NCI-H510A (cell line): ENCODE measurements around the gene LIG1.

Experiments
- DNase-seq: peaks from one replicate; lab custom pipeline; 2025; lab: John Stamatoyannopoulos, UW

LIG1 gene

DNA sequence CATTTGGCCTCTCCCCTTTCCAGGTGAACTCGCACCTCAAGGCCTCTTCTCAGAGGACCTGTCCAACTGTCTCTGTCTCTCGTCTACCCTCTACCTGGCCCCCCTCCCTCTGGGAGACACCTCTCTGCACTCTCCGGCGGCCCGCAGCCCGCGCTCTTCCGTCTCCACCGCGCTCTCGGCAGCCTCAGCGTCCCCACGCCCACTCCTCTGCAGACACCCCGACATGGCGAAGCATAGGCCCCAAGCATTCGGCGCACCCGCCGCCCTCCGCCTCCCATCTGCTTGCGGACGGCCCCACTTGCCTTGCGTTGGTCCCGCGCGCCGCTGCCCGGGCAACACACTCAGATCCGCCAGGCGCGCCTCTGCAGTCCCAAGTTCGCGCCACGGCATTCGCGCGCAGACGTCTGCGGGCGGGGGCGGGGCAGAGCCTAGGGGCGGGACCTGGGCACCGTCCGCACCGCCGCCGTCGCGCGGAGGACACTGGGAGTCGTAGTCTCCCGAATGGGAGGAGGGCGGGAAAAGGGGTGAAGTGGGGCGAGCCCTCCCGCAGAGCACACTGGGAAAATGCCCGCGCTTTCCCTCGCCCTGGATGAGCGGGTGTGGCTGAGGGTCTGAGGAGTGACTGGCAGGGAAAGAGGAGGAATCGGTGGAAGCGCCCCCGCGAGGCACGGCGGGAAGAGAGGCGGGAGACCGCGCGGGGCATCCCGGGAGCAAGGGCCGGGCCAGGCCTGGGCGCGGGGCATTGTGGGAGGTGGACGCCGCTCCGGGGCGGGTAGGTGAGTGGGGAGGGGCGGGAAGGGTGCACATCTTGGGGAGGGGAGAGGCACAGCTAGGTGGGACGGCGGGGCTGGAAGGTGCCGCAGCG, at the start of gene LIG1, which contains the start of gene ZSWIM9:
TSS of gene LIG1 (minus strand) at position 406 of the 865 bp plus-strand sequence. CDS start 4,778 bp downstream, outside the sequence.
TSS of gene ZSWIM9 (plus strand) at position 742 of the 865 bp plus-strand sequence. CDS start 1,123 bp downstream, outside the sequence.
- peak; percentile 92 for DNase-seq

DNA sequence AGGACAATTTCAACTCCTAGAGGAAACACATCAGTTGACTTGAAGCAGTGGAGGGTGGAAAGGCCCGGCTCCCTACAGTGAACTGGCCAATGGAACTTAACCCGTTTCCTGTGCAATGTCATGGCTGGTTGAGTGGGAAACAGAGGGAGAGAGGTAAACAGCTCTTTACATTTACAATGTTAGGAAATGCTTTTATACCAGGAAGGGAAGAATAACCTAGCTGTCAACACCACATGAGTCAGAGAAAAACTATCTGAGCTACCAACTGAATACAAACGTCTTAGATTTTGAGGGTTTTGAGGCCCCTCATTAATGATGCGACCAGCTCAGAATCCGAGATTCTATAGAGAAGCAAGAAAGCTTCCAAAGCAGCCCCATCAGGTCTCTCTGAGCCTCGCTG, 48.9 kb upstream of the LIG1 start:
- no peak for DNase-seq

DNA sequence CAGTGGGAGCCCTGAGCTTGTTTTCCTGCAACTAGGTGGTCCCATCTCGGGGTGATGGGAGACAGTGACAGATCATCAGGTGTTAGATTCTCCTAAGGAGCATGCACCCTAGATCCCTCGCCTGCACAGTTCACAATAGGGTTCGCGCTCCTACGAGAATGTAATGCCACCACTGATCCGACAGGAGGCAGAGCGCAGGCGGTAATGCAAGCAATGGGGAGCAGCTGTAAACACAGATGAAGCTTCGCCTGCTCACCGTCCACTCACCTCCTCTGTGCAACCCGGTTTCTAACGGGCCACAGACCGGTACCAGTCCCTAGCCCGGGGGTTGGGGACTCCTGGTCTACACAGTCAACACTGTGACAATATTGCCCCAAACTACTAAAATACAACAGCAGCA, 46.8 kb upstream of the LIG1 start:
- no peak for DNase-seq

DNA sequence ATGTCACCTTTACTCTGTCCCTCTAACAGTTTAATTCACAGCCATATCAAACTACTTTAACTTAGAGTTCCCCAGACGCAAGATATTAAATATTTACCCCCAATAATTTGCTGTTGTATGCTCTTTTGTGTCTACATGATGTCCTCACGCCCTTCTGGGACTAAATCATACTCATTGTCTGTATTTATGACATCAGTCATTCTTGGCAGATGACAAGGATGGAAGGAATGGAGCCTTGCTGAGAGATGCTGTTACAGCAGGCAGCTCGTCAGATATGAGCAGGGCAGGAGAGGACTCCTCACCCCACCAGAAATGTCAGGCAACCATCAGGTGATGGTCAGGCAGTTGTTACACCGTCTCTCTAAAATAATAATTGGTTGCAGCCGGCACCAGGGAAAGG, 43.8 kb upstream of the LIG1 start:
- no peak for DNase-seq

DNA sequence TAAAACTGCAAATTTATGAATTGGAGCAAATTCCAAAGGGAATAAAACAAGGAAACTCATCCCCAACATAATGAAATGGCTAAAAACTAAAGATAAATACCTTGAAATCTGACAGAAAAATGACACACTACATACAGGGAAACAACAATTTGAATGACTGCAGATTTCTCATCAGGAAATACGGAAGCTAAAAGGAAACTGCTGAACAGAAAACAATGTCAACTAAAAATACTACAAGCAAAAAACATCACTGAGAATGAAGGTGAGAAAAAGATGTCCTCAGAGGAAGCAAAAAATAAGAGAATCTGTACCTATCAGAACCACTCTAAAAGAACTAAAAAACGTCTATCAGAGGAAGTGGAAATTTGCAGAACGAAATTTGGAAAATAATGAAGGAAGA, 39.9 kb upstream of the LIG1 start:
- no peak for DNase-seq

DNA sequence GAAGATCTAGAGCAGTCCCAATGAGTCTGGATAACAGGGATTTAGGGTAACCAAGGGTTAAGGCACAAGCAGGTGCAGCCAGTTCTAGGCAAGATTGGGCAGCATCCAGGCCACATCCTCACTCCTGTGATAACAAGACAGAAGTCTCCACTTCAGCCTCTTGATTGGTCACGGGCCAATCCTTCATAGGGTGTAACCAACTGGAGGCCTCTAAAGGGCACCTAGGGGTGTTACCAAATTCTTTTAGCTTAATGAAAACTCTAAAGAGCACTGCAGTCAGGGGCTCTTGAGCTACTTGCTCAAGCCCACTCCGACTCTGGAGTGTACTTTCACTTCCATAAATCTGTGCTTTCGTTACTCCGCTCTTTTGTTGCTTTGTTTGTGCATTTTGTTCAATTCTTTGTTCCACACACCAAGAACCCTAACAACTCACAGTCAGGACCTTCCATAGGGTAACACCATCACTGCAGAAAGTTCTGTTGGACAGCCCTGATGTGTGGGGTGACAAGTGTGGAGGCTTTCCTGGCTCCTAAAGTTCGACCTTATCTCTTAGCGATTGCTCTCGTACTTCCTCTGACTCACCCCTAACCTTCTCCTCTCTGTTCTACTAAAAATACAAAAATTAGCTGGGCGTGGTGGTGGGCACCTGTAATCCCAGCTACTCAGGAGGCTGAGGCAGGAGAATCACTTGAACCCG, 36.4 kb upstream of the LIG1 start:
- DNase-seq = no peak

DNA sequence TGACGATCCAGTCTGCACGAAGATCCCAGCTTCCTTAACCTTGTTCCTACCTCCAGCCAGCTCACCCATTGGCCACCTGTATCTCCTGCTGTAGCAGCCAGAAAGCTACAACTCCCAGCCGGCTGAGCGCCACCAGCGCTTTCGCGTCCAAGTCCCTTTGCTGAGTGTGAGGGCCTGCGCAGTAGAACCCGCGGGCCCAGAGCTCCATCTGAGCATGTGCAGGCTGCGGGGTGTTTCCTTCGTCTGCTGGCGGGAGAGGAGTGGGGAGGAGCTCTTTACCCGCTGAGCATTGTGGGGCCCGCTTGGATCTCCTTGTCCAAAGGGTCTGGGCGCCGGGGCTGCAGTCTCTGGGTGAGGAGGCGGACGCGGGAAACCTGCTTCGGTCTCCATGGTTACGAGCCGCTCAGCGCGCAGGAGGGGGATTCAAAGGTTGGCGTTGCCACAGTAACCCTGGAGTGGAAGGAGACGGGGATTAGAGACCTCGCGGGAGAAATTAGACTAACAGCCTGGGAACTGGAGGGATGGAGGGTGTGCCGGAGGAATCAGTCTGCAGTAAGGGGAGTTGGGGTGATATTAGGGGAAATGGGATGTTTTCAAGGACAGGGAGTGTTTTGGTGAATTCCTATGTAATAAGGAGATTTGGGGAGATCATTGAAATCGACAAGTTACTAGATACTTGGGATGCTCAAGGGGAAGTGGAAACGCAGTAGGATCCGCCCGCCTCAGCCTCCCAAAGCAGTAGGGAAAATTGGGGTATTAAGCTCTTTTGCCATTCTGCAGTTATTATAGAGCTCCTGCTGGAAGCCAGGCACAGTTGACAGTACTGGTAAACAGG, 33.9 kb upstream of the LIG1 start:
- DNase-seq = peak; percentile 97

DNA sequence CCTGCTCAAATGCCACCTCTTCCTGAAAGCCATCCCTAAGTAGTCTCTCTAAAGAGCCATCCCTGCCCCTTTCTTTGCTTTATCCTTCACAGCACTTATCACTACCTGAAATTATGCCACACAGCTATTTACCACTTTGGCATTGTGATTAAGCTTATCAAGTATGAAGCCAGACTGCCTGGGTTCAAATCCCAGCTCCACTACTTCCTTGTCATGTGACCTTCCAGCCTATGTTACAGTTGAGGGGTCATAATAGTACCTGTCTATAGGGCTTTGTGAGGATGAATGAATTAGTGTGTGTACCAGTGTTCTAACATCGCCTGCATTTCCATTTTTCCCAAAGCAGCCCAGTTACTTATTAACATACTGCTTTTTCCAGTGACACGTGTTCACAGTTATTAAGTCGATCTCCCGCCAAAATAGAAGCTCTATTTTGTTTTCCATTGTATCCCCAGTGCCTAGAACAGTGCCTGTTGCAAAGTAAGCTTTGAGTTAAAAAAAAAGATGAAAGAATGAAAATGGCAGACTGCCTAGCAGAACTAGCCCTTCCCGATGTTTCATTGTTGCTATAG, 33.2 kb upstream of the LIG1 start:
- no peak for DNase-seq

DNA sequence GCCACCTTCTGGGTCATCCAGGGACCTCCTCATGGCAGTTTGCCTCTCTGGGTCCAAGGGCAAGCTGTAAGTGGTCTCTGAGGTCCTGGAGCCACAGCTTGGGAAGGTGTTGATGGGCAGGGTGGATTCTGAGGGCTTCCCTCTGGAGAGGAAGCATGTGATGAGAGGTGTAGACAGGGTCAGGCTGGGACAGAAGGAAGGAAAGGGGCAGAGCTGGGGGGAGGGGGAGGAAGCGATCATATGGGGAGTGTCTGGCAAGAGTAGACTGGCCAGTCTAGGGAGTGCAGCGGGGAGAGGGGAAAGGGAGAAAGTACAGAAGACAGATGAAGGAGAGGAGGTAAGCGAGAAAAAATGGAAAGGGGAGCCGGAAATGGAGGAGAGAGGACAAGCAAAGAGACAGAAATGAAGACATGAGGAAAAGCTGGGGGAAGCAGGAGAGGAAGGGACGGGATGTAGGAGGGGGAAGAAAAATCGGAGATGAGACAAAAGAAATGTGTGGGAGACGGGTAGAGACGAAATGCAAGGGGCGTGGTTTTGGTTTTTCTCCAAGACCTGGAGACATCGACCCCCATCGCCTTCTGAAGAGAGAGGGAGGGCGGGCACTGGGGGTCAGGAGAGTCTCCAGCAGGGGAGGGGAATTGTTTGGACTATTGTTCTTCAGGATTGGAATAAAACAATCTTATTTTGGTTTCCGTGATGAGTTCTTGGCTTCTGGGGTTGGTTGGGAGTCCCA, 27.0 kb upstream of the LIG1 start:
- DNase-seq = no peak

DNA sequence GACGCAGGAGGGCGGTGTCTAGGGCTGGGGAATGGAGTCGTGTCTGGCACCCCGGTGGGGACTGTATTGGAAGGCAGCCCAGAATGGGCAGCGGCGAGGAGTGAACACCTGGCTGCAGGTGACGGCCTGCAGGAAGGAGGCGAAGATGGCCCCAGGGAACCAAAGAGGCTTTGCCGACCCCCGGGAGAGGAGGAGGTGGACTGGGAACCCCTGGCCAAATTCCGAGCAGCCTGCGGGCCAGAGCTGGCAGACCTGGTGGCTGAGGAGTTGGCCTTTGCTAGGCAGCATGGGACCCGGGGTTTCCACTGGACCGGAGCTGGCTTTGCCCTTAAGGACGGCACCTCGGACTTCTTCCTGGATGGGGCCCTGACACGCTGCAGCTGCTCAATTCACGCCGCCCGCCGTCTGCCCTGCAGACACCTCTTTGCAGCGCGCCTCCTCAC, 26.2 kb upstream of the LIG1 start:
- DNase-seq = no peak

DNA sequence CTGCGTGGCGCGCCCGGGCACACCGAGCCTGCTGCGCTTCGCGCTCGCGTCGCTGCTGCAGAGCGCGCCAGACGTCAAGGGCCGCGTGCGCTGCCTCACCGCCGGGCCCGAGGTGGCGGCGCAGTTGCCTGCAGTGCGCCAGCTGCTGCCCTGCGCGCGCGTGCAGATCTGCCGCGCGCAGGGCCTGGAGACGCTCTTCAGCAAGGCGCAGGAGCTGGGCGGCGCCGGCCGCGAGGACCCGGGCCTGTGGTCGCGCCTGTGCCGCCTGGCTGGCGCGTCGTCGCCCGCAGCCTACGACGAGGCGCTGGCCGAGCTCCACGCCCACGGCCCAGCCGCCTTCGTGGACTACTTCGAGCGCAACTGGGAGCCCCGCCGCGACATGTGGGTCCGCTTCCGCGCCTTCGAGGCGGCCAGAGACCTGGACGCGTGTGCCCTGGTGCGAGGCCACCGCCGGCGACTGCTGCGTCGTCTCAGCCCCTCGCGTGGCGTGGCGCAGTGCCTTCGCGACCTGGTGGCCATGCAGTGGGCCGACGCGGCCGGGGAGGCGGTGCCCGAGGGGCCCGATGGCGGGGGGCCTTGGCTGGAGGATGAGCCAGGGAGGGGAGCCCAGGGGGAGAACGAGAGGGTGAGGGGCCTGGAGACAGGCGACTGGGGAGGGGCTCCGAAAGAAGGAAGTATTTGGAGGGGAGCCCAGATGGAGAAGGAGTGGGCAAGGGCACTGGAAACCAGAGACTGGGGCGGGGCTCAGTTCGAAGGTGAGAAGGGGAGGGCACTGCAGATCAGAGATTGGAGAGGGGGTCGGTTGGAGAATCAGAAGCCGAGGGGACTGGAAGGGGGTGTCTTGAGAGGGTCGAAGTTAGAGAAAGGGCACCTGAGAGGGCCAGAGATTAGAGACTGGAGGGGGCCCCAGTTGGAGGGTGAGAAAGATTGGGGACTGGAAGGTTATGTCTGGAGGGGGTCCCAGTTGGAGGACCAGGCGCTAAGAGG, 25.0 kb upstream of the LIG1 start:
- DNase-seq = no peak

DNA sequence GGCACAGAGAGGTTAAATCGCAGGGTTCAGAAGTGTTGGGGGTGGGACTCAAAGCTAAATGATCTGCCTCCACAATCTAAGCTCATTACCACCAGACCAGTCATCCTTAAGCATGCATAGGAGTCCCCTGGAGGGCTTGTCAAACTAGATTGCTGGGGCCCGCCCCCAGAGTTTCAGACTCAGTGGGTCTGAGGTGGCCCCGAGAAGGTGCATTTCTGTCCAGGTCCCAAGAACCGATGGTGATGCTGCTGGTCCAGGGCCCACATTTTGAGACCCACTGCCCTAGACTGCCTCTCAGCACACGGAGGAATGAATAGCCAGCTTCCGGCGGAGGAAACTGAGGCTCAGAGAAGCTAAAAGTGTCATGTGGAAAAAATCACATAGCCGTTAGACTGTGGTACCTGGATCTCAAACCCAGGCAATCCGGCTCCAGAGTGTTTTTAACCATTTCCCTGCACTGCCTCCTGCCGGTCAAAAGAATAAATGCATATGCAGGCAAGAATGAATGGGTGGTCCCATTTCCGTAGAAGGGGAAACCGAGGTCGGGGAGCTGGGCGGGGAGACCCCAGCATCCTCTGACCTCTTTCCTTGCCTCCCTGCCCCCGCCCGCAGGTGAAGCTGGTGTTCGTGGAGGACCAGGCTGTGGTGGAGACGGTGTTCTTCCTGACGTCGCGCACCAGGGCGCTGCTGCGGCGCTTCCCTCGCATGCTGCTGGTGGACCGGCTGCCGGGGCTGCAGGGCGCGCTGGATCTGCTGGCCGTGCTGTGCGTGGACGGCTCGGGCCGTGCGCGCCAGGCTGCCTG, 24.1 kb upstream of the LIG1 start:
- no peak for DNase-seq

DNA sequence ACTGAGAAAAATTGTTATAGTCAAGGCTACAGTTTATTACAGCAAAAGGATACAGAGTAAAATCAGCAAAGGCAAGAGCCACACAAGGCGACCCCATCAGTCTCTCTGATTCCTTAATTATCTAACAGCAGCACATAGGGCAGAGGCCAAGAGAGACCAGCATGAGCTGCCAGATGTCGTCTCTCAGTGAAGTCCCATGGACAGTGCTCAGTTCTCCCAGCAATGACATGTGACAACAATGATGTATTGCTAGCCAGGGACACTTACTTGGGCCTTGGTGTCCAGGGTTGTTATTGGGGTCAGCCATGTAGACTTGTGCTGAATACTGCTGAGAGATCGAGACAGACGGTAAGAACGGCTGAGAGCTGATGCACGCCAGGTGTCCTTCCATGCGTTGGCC, 22.6 kb upstream of the LIG1 start:
- no peak for DNase-seq

DNA sequence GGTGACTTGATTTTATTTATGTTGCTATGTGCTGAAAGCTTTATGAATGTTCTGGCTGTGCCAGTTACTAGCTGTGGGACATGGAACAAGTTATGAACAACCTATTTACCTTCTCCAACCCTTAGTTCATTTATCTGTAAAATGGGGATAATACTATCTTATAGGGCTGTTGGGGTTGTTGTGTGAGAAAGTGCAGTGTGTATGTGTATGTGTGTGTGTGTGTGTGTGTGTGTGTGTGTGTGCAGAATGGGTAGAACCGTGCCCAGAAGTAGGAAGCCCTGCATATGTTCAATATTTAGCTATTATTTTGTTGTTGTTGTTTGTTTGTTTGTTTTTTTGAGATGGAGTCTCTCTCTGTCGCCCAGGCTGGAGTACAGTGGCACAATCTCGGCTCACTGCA, 20.7 kb upstream of the LIG1 start:
- no peak for DNase-seq

DNA sequence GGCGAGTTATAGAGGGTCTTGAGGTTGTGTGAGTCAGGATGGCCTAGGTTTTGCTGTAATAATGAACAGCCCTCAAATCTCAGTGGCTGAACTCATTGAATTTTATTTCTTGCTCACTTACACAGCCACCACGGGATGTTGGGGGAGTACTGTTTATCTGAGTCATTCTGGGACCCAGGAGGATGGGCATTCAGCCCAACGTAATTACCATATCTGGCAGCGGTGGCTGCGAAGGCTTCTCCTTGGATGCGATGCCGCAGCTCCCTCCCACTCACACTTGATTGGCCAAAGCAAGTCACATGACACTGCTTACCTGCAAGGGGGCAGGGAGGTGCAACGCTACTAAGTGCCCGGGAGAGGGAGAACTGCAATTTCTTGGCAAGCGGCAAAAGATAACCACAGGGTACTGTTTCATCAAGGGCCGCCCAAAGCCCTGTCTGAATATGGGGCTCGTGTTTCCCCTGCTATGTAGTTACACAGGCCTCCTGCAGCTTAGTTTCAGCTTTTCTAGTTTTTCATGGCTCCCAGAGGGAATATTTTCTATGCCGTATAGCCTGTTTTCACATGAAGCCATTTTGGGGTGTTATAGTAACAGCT, 20.2 kb upstream of the LIG1 start:
- no peak for DNase-seq

DNA sequence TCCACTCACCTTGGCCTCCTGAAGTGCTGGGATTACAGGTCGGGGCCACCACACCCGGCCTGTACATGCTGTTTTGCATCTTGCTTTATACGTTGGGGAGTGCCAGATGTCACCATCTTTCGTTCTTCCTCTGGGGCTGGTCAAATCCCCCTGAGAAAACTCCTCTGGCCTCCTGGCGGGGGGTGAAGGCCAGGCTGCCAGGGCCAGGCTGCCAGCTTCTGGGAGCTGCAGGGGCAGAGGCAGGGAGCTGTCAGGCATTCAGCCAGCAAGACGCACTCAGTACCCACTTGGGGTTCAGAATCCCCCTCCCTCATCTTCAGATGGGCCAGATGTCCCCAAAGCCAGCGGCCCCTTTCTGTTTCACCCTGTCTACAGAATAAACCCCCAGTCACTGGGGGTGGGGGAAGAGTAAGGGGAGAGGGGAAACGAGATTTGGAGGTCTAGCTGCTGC, 16.4 kb upstream of the LIG1 start:
- no peak for DNase-seq

DNA sequence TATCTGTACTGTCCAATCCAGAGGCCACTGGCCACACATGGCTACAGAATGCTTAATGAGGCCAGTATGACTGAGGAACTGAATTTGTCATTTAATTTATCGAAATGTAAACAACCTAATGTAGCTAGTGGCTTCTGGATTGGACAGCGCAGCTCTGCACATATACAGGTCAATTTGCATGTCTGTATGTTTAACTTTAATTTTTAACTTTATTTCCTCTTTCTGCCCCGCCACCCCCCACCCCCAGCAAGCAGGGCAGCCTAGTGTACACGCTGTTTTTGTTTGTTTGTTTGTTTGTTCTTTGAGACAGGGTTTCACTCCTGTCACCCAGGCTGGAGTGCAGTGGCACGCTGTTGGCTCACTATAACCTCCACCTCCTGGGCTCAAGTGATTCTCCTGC, 15.9 kb upstream of the LIG1 start:
- no peak for DNase-seq

DNA sequence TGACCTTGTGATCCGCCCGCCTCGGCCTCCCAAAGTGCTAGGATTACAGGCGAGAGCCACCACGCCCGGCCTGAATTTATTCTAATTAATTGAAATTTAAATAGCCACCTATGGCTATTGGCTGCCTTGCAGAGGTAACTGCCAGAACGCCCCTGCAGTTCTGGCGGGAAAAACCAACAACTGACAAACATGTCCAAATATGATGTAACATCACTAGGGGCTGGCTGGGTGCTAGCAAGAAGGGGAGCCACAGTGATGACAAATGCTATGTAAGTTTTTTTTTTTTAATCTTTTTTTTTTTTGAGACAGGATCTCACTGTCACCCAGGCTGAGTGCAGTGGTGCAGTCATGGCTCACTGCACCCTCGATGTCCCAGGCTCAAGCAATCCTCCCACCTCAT, 13.2 kb upstream of the LIG1 start:
- DNase-seq = no peak

DNA sequence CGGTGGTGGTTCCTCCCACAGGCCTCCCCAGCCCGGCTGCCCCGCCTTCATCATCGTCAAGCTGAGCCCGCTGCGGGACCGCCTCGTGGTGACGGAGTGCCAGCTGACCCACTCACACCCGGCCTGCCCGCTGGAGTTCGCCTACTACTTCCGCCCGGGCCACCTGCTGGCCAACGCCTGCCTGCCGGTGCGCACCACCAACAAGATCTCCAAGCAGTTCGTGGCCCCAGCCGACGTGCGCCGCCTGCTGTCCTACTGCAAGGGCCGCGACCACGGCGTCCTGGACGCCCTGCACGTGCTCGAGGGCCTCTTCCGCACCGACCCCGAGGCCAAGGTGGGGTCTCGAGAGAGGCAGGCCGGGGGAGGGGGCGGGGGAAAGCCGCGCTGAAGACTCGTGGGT, 12.3 kb upstream of the LIG1 start:
- no peak for DNase-seq
